ENCODE measurements around the gene PDS5B. TPM values are rescaled to one million over a fixed set of nuclear protein-coding genes. Genes with fewer than 3 reads are reported as not detected.

The PDS5B gene
- total and polyA plus RNA-seq, 10 of the 15 experiments (the other 5 are each of a cell fraction or from before 2014, with no cell fraction given), result 15.4 to 55.3 (median 30.7) TPM

GRCh38 chr13:32811297-32811800 lies 225.1 kb downstream of the PDS5B start (continued):
- TF ChIP-seq, protein P1, sequence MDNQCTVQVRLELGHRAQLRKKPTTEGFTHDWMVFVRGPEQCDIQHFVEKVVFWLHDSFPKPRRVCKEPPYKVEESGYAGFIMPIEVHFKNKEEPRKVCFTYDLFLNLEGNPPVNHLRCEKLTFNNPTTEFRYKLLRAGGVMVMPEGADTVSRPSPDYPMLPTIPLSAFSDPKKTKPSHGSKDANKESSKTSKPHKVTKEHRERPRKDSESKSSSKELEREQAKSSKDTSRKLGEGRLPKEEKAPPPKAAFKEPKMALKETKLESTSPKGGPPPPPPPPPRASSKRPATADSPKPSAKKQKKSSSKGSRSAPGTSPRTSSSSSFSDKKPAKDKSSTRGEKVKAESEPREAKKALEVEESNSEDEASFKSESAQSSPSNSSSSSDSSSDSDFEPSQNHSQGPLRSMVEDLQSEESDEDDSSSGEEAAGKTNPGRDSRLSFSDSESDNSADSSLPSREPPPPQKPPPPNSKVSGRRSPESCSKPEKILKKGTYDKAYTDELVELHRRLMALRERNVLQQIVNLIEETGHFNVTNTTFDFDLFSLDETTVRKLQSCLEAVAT (IDR thresholded peaks at IDR 0.05), result peak; percentile 63; the same call in 1 of the 2 replicates
- peak; percentile 87 for TF ChIP-seq CBX5 (IDR thresholded peaks at IDR 0.05; ENCODE audit: low read depth)
- 0 out of 2 replicates have a peak, but pooled peaks have one; percentile 14 for TF ChIP-seq JUNB (IDR thresholded peaks at IDR 0.05)
- no peak for TF ChIP-seq WRNIP1 (IDR thresholded peaks at IDR 0.05; ENCODE audit: borderline replicate concordance, low read depth, low read length)
- TF ChIP-seq RB1 (IDR thresholded peaks at IDR 0.05; ENCODE audit: borderline replicate concordance), result no peak
- TF ChIP-seq HDGF (IDR thresholded peaks at IDR 0.05), result no peak
- TF ChIP-seq BCL3 (IDR thresholded peaks at IDR 0.05; ENCODE audit: borderline replicate concordance, insufficient read depth, low read depth, low read length, poor library complexity, severe bottlenecking), result peak; percentile 19
- TF ChIP-seq SMAD5 (IDR thresholded peaks at IDR 0.05; ENCODE audit: low read depth), result no peak
- no peak for TF ChIP-seq SPI1 (IDR thresholded peaks at IDR 0.05; ENCODE audit: borderline replicate concordance, insufficient read depth, low read depth, low read length)
- TF ChIP-seq, protein P2, sequence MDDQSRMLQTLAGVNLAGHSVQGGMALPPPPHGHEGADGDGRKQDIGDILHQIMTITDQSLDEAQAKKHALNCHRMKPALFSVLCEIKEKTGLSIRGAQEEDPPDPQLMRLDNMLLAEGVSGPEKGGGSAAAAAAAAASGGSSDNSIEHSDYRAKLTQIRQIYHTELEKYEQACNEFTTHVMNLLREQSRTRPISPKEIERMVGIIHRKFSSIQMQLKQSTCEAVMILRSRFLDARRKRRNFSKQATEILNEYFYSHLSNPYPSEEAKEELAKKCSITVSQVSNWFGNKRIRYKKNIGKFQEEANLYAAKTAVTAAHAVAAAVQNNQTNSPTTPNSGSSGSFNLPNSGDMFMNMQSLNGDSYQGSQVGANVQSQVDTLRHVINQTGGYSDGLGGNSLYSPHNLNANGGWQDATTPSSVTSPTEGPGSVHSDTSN (IDR thresholded peaks at IDR 0.05; ENCODE audit: insufficient replicate concordance, low read depth, low read length), result no peak
- TF ChIP-seq MYC (IDR thresholded peaks at IDR 0.05; ENCODE audit: insufficient read depth, insufficient read length, insufficient replicate concordance, low read length, severe bottlenecking), result no peak
- TF ChIP-seq, protein P3, sequence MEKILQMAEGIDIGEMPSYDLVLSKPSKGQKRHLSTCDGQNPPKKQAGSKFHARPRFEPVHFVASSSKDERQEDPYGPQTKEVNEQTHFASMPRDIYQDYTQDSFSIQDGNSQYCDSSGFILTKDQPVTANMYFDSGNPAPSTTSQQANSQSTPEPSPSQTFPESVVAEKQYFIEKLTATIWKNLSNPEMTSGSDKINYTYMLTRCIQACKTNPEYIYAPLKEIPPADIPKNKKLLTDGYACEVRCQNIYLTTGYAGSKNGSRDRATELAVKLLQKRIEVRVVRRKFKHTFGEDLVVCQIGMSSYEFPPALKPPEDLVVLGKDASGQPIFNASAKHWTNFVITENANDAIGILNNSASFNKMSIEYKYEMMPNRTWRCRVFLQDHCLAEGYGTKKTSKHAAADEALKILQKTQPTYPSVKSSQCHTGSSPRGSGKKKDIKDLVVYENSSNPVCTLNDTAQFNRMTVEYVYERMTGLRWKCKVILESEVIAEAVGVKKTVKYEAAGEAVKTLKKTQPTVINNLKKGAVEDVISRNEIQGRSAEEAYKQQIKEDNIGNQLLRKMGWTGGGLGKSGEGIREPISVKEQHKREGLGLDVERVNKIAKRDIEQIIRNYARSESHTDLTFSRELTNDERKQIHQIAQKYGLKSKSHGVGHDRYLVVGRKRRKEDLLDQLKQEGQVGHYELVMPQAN (conservative IDR thresholded peaks at IDR 0.05), result no peak
- no peak for TF ChIP-seq TCF3 (IDR thresholded peaks at IDR 0.05; ENCODE audit: borderline replicate concordance, insufficient read depth, low read depth, low read length)
- TF ChIP-seq CHD4 (IDR thresholded peaks at IDR 0.05), result no peak
- no peak for TF ChIP-seq ZNF622 (IDR thresholded peaks at IDR 0.05)
- TF ChIP-seq LARP7 (IDR thresholded peaks at IDR 0.05), result no peak
- no peak for TF ChIP-seq SP1 (IDR thresholded peaks at IDR 0.05; ENCODE audit: low read depth, low read length)
- no peak for TF ChIP-seq JUND (IDR thresholded peaks at IDR 0.05; ENCODE audit: low read depth, low read length)
- no peak for TF ChIP-seq STAT3 (IDR thresholded peaks at IDR 0.05; ENCODE audit: low read depth, low read length)
- no peak for TF ChIP-seq FOXK2 (IDR thresholded peaks at IDR 0.05)
- no peak for TF ChIP-seq KLF5 (IDR thresholded peaks at IDR 0.05; ENCODE audit: partially characterized antibody)
- no peak for TF ChIP-seq ZZZ3 (IDR thresholded peaks at IDR 0.05; ENCODE audit: control insufficient read depth, insufficient read length, low read depth)
- peak; percentile 63; the same call in 1 of the 2 replicates for TF ChIP-seq ATF2 (IDR thresholded peaks at IDR 0.05; ENCODE audit: low read length)
- TF ChIP-seq SUZ12 (IDR thresholded peaks at IDR 0.05; ENCODE audit: unreplicated experiment), result no peak
- no peak for TF ChIP-seq ZSCAN29 (IDR thresholded peaks at IDR 0.05)

Data from GM12878 (cell line).